Measurements from ENCODE around the gene RAB14.

GRCh38 chr9:121154782-121155181, 46.9 kb downstream of the RAB14 start:
- TF ChIP-seq JUND (IDR thresholded peaks at IDR 0.05) = peak; percentile 63
- no peak for TF ChIP-seq CEBPB (IDR thresholded peaks at IDR 0.05; ENCODE audit: low read depth)
- TF ChIP-seq CTCF (IDR thresholded peaks at IDR 0.05 in 2 of 3, conservative IDR thresholded peaks at IDR 0.05 in 1 of 3; ENCODE audit: borderline replicate concordance in 1 of 3, insufficient read depth in 1 of 3, low read depth in 2 of 3, low read length in 2 of 3) = no peak
- no peak for TF ChIP-seq EZH2 (IDR thresholded peaks at IDR 0.05)
- no peak for TF ChIP-seq EZH2phosphoT487 (IDR thresholded peaks at IDR 0.05; ENCODE audit: borderline replicate concordance)
- TF ChIP-seq REST (IDR thresholded peaks at IDR 0.05; ENCODE audit: low read depth) = no peak
- no peak for TF ChIP-seq POLR2A (IDR thresholded peaks at IDR 0.05; ENCODE audit: borderline replicate concordance, extremely low read depth, insufficient read depth, insufficient read length)

Measured in HCT116 (cell line).